Measurements from ENCODE around the gene CACNG4.

DNA sequence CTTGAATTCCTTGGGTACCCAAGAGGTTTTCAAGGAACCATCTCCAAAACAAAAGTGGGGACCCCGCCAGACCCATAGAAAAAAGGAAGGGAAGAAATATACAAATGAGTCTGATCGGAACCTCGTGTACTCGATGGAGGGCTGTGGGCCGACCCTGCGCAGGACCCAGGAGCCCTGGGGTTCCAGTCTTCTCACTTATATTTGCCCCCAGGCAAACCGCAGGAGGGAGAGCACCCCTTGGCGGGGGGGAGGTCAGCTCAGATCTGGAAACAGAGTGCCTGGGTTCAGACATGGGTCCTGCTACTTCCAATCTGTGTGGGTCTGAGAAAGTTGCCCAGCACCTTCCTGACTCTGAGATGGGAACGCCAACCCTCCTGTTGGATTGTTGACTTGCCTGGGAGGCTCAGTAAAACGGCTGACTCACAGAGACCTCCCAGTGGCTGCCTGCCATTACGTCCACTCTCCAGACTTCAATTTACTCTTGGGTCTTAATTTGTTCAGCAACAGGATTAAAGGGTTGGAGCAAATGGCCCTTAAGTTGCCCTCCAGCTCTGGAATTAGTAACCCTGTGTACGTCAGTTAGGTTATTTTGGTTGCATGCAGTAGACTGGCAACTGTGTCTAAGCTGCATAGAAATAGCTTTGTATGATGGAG, 24.9 kb upstream of the CACNG4 start:
- no peak for TF ChIP-seq POLR2A (IDR thresholded peaks at IDR 0.05)
- TF ChIP-seq, protein P1, sequence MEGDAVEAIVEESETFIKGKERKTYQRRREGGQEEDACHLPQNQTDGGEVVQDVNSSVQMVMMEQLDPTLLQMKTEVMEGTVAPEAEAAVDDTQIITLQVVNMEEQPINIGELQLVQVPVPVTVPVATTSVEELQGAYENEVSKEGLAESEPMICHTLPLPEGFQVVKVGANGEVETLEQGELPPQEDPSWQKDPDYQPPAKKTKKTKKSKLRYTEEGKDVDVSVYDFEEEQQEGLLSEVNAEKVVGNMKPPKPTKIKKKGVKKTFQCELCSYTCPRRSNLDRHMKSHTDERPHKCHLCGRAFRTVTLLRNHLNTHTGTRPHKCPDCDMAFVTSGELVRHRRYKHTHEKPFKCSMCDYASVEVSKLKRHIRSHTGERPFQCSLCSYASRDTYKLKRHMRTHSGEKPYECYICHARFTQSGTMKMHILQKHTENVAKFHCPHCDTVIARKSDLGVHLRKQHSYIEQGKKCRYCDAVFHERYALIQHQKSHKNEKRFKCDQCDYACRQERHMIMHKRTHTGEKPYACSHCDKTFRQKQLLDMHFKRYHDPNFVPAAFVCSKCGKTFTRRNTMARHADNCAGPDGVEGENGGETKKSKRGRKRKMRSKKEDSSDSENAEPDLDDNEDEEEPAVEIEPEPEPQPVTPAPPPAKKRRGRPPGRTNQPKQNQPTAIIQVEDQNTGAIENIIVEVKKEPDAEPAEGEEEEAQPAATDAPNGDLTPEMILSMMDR (IDR thresholded peaks at IDR 0.05) = no peak

All from uterus (tissue), 2 donors.